IMR-90 (cell line): ENCODE data around the gene ATG9B. TPM values are rescaled to one million over a fixed set of nuclear protein-coding genes. Genes with fewer than 3 reads are reported as not detected.

Experiments
- ATAC-seq: fragments of 200-7000 bp; cut with Tn5 transposase; 2 replicates; pipeline ENCODE4 v1.9.1; 2020; ENCODE audit warnings: low read depth, mild to moderate bottlenecking, moderate library complexity
- BruUV-seq: library from RNA; stranded (reverse); fragments of 400-500 nt; replicated peaks from 2 replicates; lab custom pipeline; 2021; lab: Mats Ljungman, UMichigan
- CTCF ChIA-PET: fragments of 300-600 bp; formaldehyde crosslinking; extraction: SDS; loops from one replicate; lab custom pipeline; 2021; ENCODE audit warnings: antibody characterized with exemption; lab: Yijun Ruan, JAX
- POLR2A ChIA-PET: fragments of 300-600 bp; sonication (Branson Sonifier 250); formaldehyde crosslinking; loops from one replicate; lab custom pipeline; 2022; ENCODE audit warnings: antibody characterized with exemption; ENCODE audit not compliant: unreplicated experiment; lab: Charles Lee
- DNase-seq: peaks from one replicate; pipeline ENCODE4 v3.0.0; 2013
- H2AFZ ChIP-seq: replicated peaks from 2 replicates; pipeline ENCODE3; 2013; ENCODE audit warnings: low read length, mild to moderate bottlenecking; ENCODE audit not compliant: poor library complexity
- H2AK5ac ChIP-seq: 2 replicates; pipeline ENCODE4 v1.6.1; 2013; ENCODE audit warnings: low read depth, low read length, inconsistent platforms
- H2AK9ac ChIP-seq: replicated peaks from 2 replicates; pipeline ENCODE3; 2013; ENCODE audit warnings: mild to moderate bottlenecking, low read depth, low read length, moderate library complexity; ENCODE audit not compliant: poor library complexity
- H2BK120ac ChIP-seq: 2 replicates; pipeline ENCODE4 v1.6.1; 2013; ENCODE audit warnings: low read depth, low read length, inconsistent platforms
- H2BK15ac ChIP-seq: 3 replicates; pipeline ENCODE4 v1.6.1; 2013; ENCODE audit warnings: low read depth, low read length, inconsistent platforms
- H2BK20ac ChIP-seq: 2 replicates; pipeline ENCODE4 v1.6.1; 2013; ENCODE audit warnings: low read depth, mild to moderate bottlenecking, inconsistent platforms, low read length, moderate library complexity
- H2BK5ac ChIP-seq: 2 replicates; pipeline ENCODE4 v1.6.1; 2013; ENCODE audit warnings: mild to moderate bottlenecking, low read depth, low read length, inconsistent platforms; ENCODE audit not compliant: poor library complexity, severe bottlenecking
- H3K14ac ChIP-seq: replicated peaks from 2 replicates; pipeline ENCODE4 v1.6.1; 2013; ENCODE audit warnings: low read depth, low read length, inconsistent platforms
- H3K18ac ChIP-seq: 2 replicates; pipeline ENCODE4 v1.6.1; 2013; ENCODE audit warnings: low read depth, low read length, control low read depth
- H3K23ac ChIP-seq: 2 replicates; pipeline ENCODE4 v1.6.1; 2013; ENCODE audit warnings: low read depth, low read length, inconsistent platforms
- H3K27ac ChIP-seq: 2 replicates; pipeline ENCODE4 v1.5.1; 2013; ENCODE audit warnings: mild to moderate bottlenecking, control low read depth, low read length; ENCODE audit not compliant: insufficient read depth
- H3K27me3 ChIP-seq: 2 replicates; pipeline ENCODE4 v1.6.1; 2013; ENCODE audit warnings: low read length; ENCODE audit not compliant: control insufficient read depth, insufficient read depth
- H3K36me3 ChIP-seq: 2 replicates; pipeline ENCODE4 v1.6.1; 2013; ENCODE audit warnings: low read length, mixed read lengths; ENCODE audit not compliant: control insufficient read depth, insufficient read depth
- H3K4ac ChIP-seq: 2 replicates; pipeline ENCODE4 v1.6.1; 2013; ENCODE audit warnings: low read depth, low read length, inconsistent platforms
- H3K4me1 ChIP-seq: 2 replicates; pipeline ENCODE4 v1.6.1; 2013; ENCODE audit warnings: low read length, mixed read lengths; ENCODE audit not compliant: control insufficient read depth, insufficient read depth
- H3K4me2 ChIP-seq: 2 replicates; pipeline ENCODE4 v1.6.1; 2013; ENCODE audit warnings: low read depth, mild to moderate bottlenecking, control low read depth, low read length, moderate library complexity
- H3K4me3 ChIP-seq: 2 replicates; pipeline ENCODE4 v1.5.1; 2013; ENCODE audit warnings: low read depth, mild to moderate bottlenecking, control low read depth, low read length, moderate library complexity; ENCODE audit not compliant: insufficient read depth
- H3K56ac ChIP-seq: 2 replicates; pipeline ENCODE4 v1.6.1; 2013; ENCODE audit warnings: low read length, inconsistent platforms; ENCODE audit not compliant: insufficient read depth; ENCODE audit errors: extremely low read depth
- H3K79me1 ChIP-seq, 2 experiments: 2 replicates each; pipeline ENCODE4 v1.6.1; 2013; ENCODE audit warnings: low read length in 2 of 2, inconsistent platforms in 1 of 2, low read depth in 1 of 2
- H3K9ac ChIP-seq: 2 replicates; pipeline ENCODE4 v1.6.1; 2013; ENCODE audit warnings: low read depth, low read length, control low read depth
- H3K9me1 ChIP-seq: 2 replicates; pipeline ENCODE4 v1.6.1; 2013; ENCODE audit warnings: low read length, inconsistent platforms; ENCODE audit not compliant: insufficient read depth
- H3K9me3 ChIP-seq: 2 replicates; pipeline ENCODE4 v1.6.1; 2013; ENCODE audit warnings: low read length; ENCODE audit not compliant: control insufficient read depth, insufficient read depth
- H4K20me1 ChIP-seq: 2 replicates; pipeline ENCODE4 v1.6.1; 2013; ENCODE audit warnings: low read length, inconsistent platforms; ENCODE audit not compliant: insufficient read depth
- H4K5ac ChIP-seq: 2 replicates; pipeline ENCODE4 v1.6.1; 2013; ENCODE audit warnings: mild to moderate bottlenecking, low read depth, low read length, control low read depth
- H4K8ac ChIP-seq, 2 experiments: 2 replicates each; pipeline ENCODE4 v1.6.1; 2013; ENCODE audit warnings: low read depth in 2 of 2, low read length in 2 of 2, control low read depth in 1 of 2, inconsistent platforms in 1 of 2
- H4K91ac ChIP-seq: 2 replicates; pipeline ENCODE4 v1.6.1; 2013; ENCODE audit warnings: low read depth, low read length, inconsistent platforms; ENCODE audit not compliant: insufficient read depth
- BHLHE40 ChIP-seq: fragments of 150-350 bp; IDR thresholded peaks from 2 replicates; pipeline ENCODE4 v1.6.1; 2016; ENCODE audit warnings: mild to moderate bottlenecking, low read depth, low read length
- CEBPB ChIP-seq: IDR thresholded peaks from 2 replicates; pipeline ENCODE4 v1.6.1; 2012; ENCODE audit warnings: low read depth, low read length, improper control_type of control experiment
- CTCF ChIP-seq: conservative IDR thresholded peaks from 2 replicates; pipeline ENCODE4 v1.5.1; 2012; ENCODE audit warnings: mild to moderate bottlenecking, low read depth, low read length, improper control_type of control experiment
- MAFK ChIP-seq: IDR thresholded peaks from 2 replicates; pipeline ENCODE4 v1.6.1; 2012; ENCODE audit warnings: low read depth, low read length, improper control_type of control experiment
- MAZ ChIP-seq: IDR thresholded peaks from 2 replicates; pipeline ENCODE4 v1.6.1; 2012; ENCODE audit warnings: low read depth, mild to moderate bottlenecking, low read length, improper control_type of control experiment, moderate library complexity, borderline replicate concordance
- MXI1 ChIP-seq: IDR thresholded peaks from 2 replicates; pipeline ENCODE4 v1.6.1; 2012; ENCODE audit warnings: low read depth, mild to moderate bottlenecking, low read length, moderate library complexity, borderline replicate concordance
- POLR2A ChIP-seq: IDR thresholded peaks from 2 replicates; pipeline ENCODE4 v1.6.1; 2012; ENCODE audit warnings: mild to moderate bottlenecking, low read depth, low read length
- RAD21 ChIP-seq: IDR thresholded peaks from 2 replicates; pipeline ENCODE4 v1.6.1; 2012; ENCODE audit warnings: low read length, improper control_type of control experiment
- RCOR1 ChIP-seq: IDR thresholded peaks from 2 replicates; pipeline ENCODE4 v1.6.1; 2012; ENCODE audit warnings: mild to moderate bottlenecking, low read length, improper control_type of control experiment; ENCODE audit not compliant: insufficient replicate concordance
- SMC3 ChIP-seq: fragments of 150-350 bp; IDR thresholded peaks from 2 replicates; pipeline ENCODE4 v1.6.1; 2016; ENCODE audit warnings: low read depth, mild to moderate bottlenecking, antibody characterized with exemption, low read length, moderate library complexity
- USF2 ChIP-seq: fragments of 150-350 bp; IDR thresholded peaks from 2 replicates; pipeline ENCODE4 v1.6.1; 2017; ENCODE audit warnings: mild to moderate bottlenecking, antibody characterized with exemption, low read length, low read depth
- WGBS, 2 experiments: methylation state at CpG; one replicate each; pipeline versions ENCODE4 v1.1.5 to v1.1.7; 2013; ENCODE audit warnings: missing lambda C conversion rate in 2 of 2; ENCODE audit not compliant: insufficient read length in 1 of 2; ENCODE audit errors: extremely low coverage in 2 of 2; 5-methylcytosine and 5-hydroxymethylcytosine counted together
- dilution Hi-C: fragments of 300-500 bp; cut with HindIII; formaldehyde crosslinking; loops from one replicate; pipeline ENCODE4 v1.14.3; 2018; ENCODE audit warnings: low sequenced_read_pairs; ENCODE audit not compliant: unreplicated experiment
- in situ Hi-C: fragments of 300-500 bp; cut with MboI; formaldehyde crosslinking; loops from 3 replicates; pipeline ENCODE4 v1.14.3; 2019; ENCODE audit warnings: low sequenced_read_pairs, inconsistent platforms, mixed read lengths
- intact Hi-C: fragments of 100-400 bp; cut with micrococcal nuclease; formaldehyde crosslinking; loops from 2 replicates; pipeline ENCODE4 v1.10.0; 2022
- polyA plus RNA-seq, 3 experiments: library from polyadenylated mRNA; depleted of rRNA; stranded (reverse); fragments of >200 nt; gene quantifications; 2 replicates each; pipeline ENCODE4 v1.2.3, GENCODE V29; 2012; ENCODE audit warnings: low replicate concordance in 1 of 3
- total RNA-seq: library from RNA; depleted of rRNA; stranded (reverse); fragments of >200 nt; gene quantifications from 2 replicates; pipeline ENCODE4 v1.2.3, GENCODE V29; 2012
- TF ChIP-seq, protein P1 (sequence below): fragments of 150-350 bp; IDR thresholded peaks from 2 replicates; pipeline ENCODE4 v1.6.1; 2016; ENCODE audit warnings: low read depth, mild to moderate bottlenecking, low read length, moderate library complexity, borderline replicate concordance

ATG9B gene
- total and polyA plus RNA-seq, 2 of the 4 experiments (the other 2 are of a cell fraction): 0.18 to 0.91 TPM

GRCh38 chr7:151028131-151028947, 4.0 kb upstream of the ATG9B start, which contains the start of gene ABCB8:
Gene ABCB8, plus strand, starts transcription at chr7:151028450. Its CDS starts 66 bp downstream, at chr7:151028516.
- peak within 1 kb of the TSS; percentile 58 for H3K9ac ChIP-seq
- BruUV-seq: TSS peak; percentile 48
- peak within 1 kb of the TSS; percentile 64 for H3K4me2 ChIP-seq
- 0 out of 2 replicates have a peak within 1 kb of the TSS, but pooled peaks have one; percentile 67 for H2BK20ac ChIP-seq
- H3K27ac ChIP-seq: peak within 1 kb of the TSS; percentile 65
- H2BK120ac ChIP-seq: peak within 1 kb of the TSS; percentile 30; the same call in 1 of the 2 replicates
- no peaks in the 10 kb centered on the region for H4K20me1 ChIP-seq
- dilution Hi-C loops: no loop called here
- CTCF ChIA-PET: interaction anchor here (0.6 to 1.2 kb wide), 6 partner anchors 10 to 85 kb away, joined by 3 to 8 read pairs (median 4); no protein-coding TSS in a partner anchor
- DNase-seq: peak; percentile 98
- in situ Hi-C loops: no loop called here
- H3K14ac ChIP-seq: peak within 1 kb of the TSS; percentile 87; the same call in 1 of the 2 replicates
- peak; percentile 96 for ATAC-seq
- H3K4ac ChIP-seq: peak within 1 kb of the TSS; percentile 77
- H3K4me3 ChIP-seq: peak within 1 kb of the TSS; percentile 71
- H3K9me3 ChIP-seq: no peaks in the 10 kb centered on the region
- no peaks in the 10 kb centered on the region for H3K4me1 ChIP-seq
- intact Hi-C loops: loop anchor here (1.0 to 2.0 kb wide), 2 partner anchors 58 to 83 kb away; partner anchors contain the start of gene AGAP3
- WGBS, 2 experiments: 0% methylated on average over 19 of the region's 53 CpGs; no CpG with 5 or more reads in 1 of the 2 experiments
- H3K27me3 ChIP-seq: peaks cover 4% of the 10 kb centered on the region
- no peak within 1 kb of the TSS for H2BK15ac ChIP-seq
- H4K8ac ChIP-seq: peak within 1 kb of the TSS; percentile 87 to 88
- H3K36me3 ChIP-seq: peaks cover 1% of the 10 kb centered on the region; the same call in 1 of the 2 replicates
- peaks cover 10 to 23% of the 10 kb centered on the region in 2 experiments; a peak in 3 of 4 replicates for H3K79me1 ChIP-seq
- H3K23ac ChIP-seq: peak within 1 kb of the TSS; percentile 27; the same call in 1 of the 2 replicates
- H2AFZ ChIP-seq: peak within 1 kb of the TSS; percentile 91
- POLR2A ChIA-PET: no interaction called here
- peak within 1 kb of the TSS; percentile 74 for H2AK9ac ChIP-seq
- peak within 1 kb of the TSS; percentile 67 for H4K91ac ChIP-seq
- H4K5ac ChIP-seq: peak within 1 kb of the TSS; percentile 39
- H2AK5ac ChIP-seq: peak within 1 kb of the TSS; percentile 23
- peak within 1 kb of the TSS; percentile 65 for H2BK5ac ChIP-seq
- H3K9me1 ChIP-seq: no peaks in the 10 kb centered on the region
- H3K56ac ChIP-seq: no peak within 1 kb of the TSS
- H3K18ac ChIP-seq: no peak within 1 kb of the TSS
- peak; percentile 60; the same call in 1 of the 2 replicates for TF ChIP-seq MXI1
- TF ChIP-seq SMC3: no peak
- TF ChIP-seq MAFK: peak; percentile 55
- TF ChIP-seq RAD21: peak; percentile 33
- 0 out of 2 replicates have a peak, but pooled peaks have one; percentile 3 for TF ChIP-seq CEBPB
- no peak for TF ChIP-seq RCOR1
- TF ChIP-seq USF2: no peak
- peak; percentile 44 for TF ChIP-seq CTCF
- 0 out of 2 replicates have a peak, but pooled peaks have one; percentile 40 for TF ChIP-seq BHLHE40
- peak; percentile 85 for TF ChIP-seq POLR2A
- TF ChIP-seq, protein P1, sequence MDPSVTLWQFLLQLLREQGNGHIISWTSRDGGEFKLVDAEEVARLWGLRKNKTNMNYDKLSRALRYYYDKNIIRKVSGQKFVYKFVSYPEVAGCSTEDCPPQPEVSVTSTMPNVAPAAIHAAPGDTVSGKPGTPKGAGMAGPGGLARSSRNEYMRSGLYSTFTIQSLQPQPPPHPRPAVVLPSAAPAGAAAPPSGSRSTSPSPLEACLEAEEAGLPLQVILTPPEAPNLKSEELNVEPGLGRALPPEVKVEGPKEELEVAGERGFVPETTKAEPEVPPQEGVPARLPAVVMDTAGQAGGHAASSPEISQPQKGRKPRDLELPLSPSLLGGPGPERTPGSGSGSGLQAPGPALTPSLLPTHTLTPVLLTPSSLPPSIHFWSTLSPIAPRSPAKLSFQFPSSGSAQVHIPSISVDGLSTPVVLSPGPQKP: no peak
- TF ChIP-seq MAZ: peak; percentile 86; the same call in 1 of the 2 replicates
